ENCODE data around the gene TENM3.

DNA sequence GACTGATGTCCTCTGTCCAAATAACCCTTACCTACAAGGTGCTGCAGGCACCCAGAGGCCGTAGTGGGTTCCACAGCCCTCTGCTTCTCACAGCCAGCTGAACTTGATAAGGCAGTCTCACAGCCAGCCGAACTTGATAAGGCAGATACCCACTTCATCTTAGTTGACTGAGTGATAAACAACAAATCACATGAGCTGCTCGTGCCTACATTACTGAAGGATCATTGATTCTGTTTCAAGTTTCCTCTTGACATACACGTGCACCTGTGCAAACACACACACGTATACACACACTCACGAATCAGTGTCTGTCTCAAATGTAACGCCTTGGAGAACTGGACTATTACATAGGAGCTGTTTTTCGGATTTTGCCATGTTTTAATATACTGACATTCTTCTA is 397.7 kb downstream of the TENM3 start:
- TF ChIP-seq, protein P1, sequence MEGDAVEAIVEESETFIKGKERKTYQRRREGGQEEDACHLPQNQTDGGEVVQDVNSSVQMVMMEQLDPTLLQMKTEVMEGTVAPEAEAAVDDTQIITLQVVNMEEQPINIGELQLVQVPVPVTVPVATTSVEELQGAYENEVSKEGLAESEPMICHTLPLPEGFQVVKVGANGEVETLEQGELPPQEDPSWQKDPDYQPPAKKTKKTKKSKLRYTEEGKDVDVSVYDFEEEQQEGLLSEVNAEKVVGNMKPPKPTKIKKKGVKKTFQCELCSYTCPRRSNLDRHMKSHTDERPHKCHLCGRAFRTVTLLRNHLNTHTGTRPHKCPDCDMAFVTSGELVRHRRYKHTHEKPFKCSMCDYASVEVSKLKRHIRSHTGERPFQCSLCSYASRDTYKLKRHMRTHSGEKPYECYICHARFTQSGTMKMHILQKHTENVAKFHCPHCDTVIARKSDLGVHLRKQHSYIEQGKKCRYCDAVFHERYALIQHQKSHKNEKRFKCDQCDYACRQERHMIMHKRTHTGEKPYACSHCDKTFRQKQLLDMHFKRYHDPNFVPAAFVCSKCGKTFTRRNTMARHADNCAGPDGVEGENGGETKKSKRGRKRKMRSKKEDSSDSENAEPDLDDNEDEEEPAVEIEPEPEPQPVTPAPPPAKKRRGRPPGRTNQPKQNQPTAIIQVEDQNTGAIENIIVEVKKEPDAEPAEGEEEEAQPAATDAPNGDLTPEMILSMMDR (IDR thresholded peaks at IDR 0.05) = no peak
- no peak for TF ChIP-seq POLR2A (IDR thresholded peaks at IDR 0.05)

Data from lower leg skin (tissue), 3 donors.